Trophoblast cell (in vitro differentiated cells and primary cell): ENCODE results near the gene PSORS1C2.
A peak's percentile ranks its signal among the peaks of the same experiment; 100 is the strongest.

ENCODE experiments used
- DNase-seq, 2 donors: peaks; one replicate each; pipeline ENCODE4 v3.0.0-alpha.2; 2016
- H2AFZ ChIP-seq: 2 replicates; pipeline ENCODE4 v1.6.1; 2013; ENCODE audit warnings: low read length, moderate library complexity, mild to moderate bottlenecking; ENCODE audit not compliant: insufficient read depth, poor library complexity
- H2AK5ac ChIP-seq: 2 replicates; pipeline ENCODE4 v1.6.1; 2013; ENCODE audit warnings: mild to moderate bottlenecking, low read length
- H2BK120ac ChIP-seq: 2 replicates; pipeline ENCODE4 v1.6.1; 2013; ENCODE audit warnings: low read length, mild to moderate bottlenecking, moderate library complexity; ENCODE audit not compliant: insufficient read depth, poor library complexity
- H2BK12ac ChIP-seq: 2 replicates; pipeline ENCODE4 v1.6.1; 2013; ENCODE audit warnings: mild to moderate bottlenecking, low read length, moderate library complexity
- H2BK5ac ChIP-seq: 2 replicates; pipeline ENCODE4 v1.6.1; 2013; ENCODE audit warnings: low read length, low read depth, moderate library complexity, mild to moderate bottlenecking; ENCODE audit not compliant: poor library complexity
- H3K14ac ChIP-seq: 2 replicates; pipeline ENCODE4 v1.6.1; 2013; ENCODE audit warnings: mild to moderate bottlenecking, low read length
- H3K18ac ChIP-seq: 2 replicates; pipeline ENCODE4 v1.6.1; 2013; ENCODE audit warnings: mild to moderate bottlenecking, low read length
- H3K23ac ChIP-seq: 2 replicates; pipeline ENCODE4 v1.6.1; 2013; ENCODE audit warnings: low read length
- H3K27ac ChIP-seq: 2 replicates; pipeline ENCODE4 v1.5.1; 2013; ENCODE audit warnings: low read depth, mild to moderate bottlenecking, inconsistent platforms, low read length, moderate library complexity
- H3K27me3 ChIP-seq: 2 replicates; pipeline ENCODE4 v1.6.1; 2013; ENCODE audit warnings: inconsistent platforms, mild to moderate bottlenecking, low read length, moderate library complexity; ENCODE audit not compliant: insufficient read depth
- H3K36me3 ChIP-seq, 2 experiments: 1 replicate in 1 of 2; 2 replicates in 1 of 2; pipeline ENCODE4 v1.6.1; 2013; ENCODE audit warnings: low read length in 2 of 2, mild to moderate bottlenecking in 2 of 2, moderate library complexity in 1 of 2; ENCODE audit not compliant: insufficient read depth in 2 of 2, control insufficient read depth in 1 of 2
- H3K4ac ChIP-seq: 2 replicates; pipeline ENCODE4 v1.6.1; 2013; ENCODE audit warnings: low read depth, mild to moderate bottlenecking, low read length, moderate library complexity
- H3K4me1 ChIP-seq, 2 experiments: 1 replicate in 1 of 2; 2 replicates in 1 of 2; pipeline ENCODE4 v1.6.1; 2013; ENCODE audit warnings: low read length in 2 of 2, mild to moderate bottlenecking in 2 of 2, moderate library complexity in 1 of 2; ENCODE audit not compliant: insufficient read depth in 2 of 2, control insufficient read depth in 1 of 2
- H3K4me2 ChIP-seq: 2 replicates; pipeline ENCODE4 v1.6.1; 2013; ENCODE audit warnings: inconsistent platforms, mild to moderate bottlenecking, low read length, moderate library complexity
- H3K4me3 ChIP-seq: 2 replicates; pipeline ENCODE4 v1.5.1; 2013; ENCODE audit warnings: mild to moderate bottlenecking, low read depth, low read length, inconsistent platforms
- H3K79me1 ChIP-seq: one replicate; pipeline ENCODE4 v1.6.1; 2013; ENCODE audit warnings: low read length
- H3K79me2 ChIP-seq: 2 replicates; pipeline ENCODE4 v1.6.1; 2013; ENCODE audit warnings: low read length, mild to moderate bottlenecking; ENCODE audit not compliant: control insufficient read depth, insufficient read depth, poor library complexity
- H3K9ac ChIP-seq: 2 replicates; pipeline ENCODE4 v1.6.1; 2013; ENCODE audit warnings: mild to moderate bottlenecking, low read length
- H3K9me3 ChIP-seq: 2 replicates; pipeline ENCODE4 v1.6.1; 2013; ENCODE audit warnings: low read depth, mild to moderate bottlenecking, control low read depth, inconsistent platforms, low read length; ENCODE audit not compliant: insufficient read depth
- H4K12ac ChIP-seq: 2 replicates; pipeline ENCODE4 v1.6.1; 2013; ENCODE audit warnings: low read depth, mild to moderate bottlenecking, low read length, moderate library complexity
- H4K8ac ChIP-seq: 2 replicates; pipeline ENCODE4 v1.6.1; 2013; ENCODE audit warnings: low read depth, mild to moderate bottlenecking, low read length, moderate library complexity
- H4K91ac ChIP-seq: one replicate; pipeline ENCODE4 v1.6.1; 2013; ENCODE audit warnings: low read depth, mild to moderate bottlenecking, low read length, moderate library complexity
- WGBS: extraction: QIAGEN DNeasy Blood & Tissue Kit; methylation state at CpG from one replicate; pipeline ENCODE4 v1.1.7; 2013; ENCODE audit warnings: missing lambda C conversion rate; ENCODE audit not compliant: insufficient read length, insufficient coverage; ENCODE audit errors: extremely low coverage; 5-methylcytosine and 5-hydroxymethylcytosine counted together

The PSORS1C2 gene

GRCh38 chr6:31157513-31158139 is 18.8 kb upstream of the PSORS1C2 start, which contains the start of gene CCHCR1:
TSS of gene CCHCR1 (minus strand) at chr6:31157802. CDS start at chr6:31157600, 202 bp downstream.
- peaks cover 10 to 13% of the 10 kb centered on the region in 2 experiments for H3K4me1 ChIP-seq
- no peak within 1 kb of the TSS for H2BK120ac ChIP-seq
- H3K14ac ChIP-seq = peak within 1 kb of the TSS; percentile 43
- H3K27ac ChIP-seq = no peak within 1 kb of the TSS
- H3K4me3 ChIP-seq = peak within 1 kb of the TSS; percentile 85
- no peaks in the 10 kb centered on the region for H3K27me3 ChIP-seq
- H3K9ac ChIP-seq = peak within 1 kb of the TSS; percentile 95
- H2AK5ac ChIP-seq = no peak within 1 kb of the TSS
- peak within 1 kb of the TSS; percentile 17 for H2BK5ac ChIP-seq
- WGBS = no CpG with 5 or more reads among the region's 14 CpGs
- no peak within 1 kb of the TSS for H3K18ac ChIP-seq
- H3K9me3 ChIP-seq = no peaks in the 10 kb centered on the region
- no peak within 1 kb of the TSS for H3K23ac ChIP-seq
- H4K12ac ChIP-seq = peak within 1 kb of the TSS; percentile 45
- H2BK12ac ChIP-seq = no peak within 1 kb of the TSS
- H3K79me1 ChIP-seq = peaks cover 4% of the 10 kb centered on the region
- no peak within 1 kb of the TSS for H3K4ac ChIP-seq
- peak within 1 kb of the TSS; percentile 51 for H4K91ac ChIP-seq
- no peak for DNase-seq
- H3K36me3 ChIP-seq = peaks cover 12 to 17% of the 10 kb centered on the region in 2 experiments
- peak within 1 kb of the TSS; percentile 73 for H4K8ac ChIP-seq
- H2AFZ ChIP-seq = peak within 1 kb of the TSS; percentile 99
- H3K79me2 ChIP-seq = peaks cover 2% of the 10 kb centered on the region
- peak within 1 kb of the TSS; percentile 92 for H3K4me2 ChIP-seq

GRCh38 chr6:31156641-31157040 is 17.8 kb upstream of the PSORS1C2 start:
- whole genome bisulfite sequencing = no CpG with 5 or more reads among the region's 7 CpGs
- peaks cover 10 to 13% of the 10 kb centered on the region in 2 experiments for H3K4me1 ChIP-seq
- peaks cover 4% of the 10 kb centered on the region for H3K79me1 ChIP-seq
- no peak overlapping the region for H3K4me3 ChIP-seq
- H3K79me2 ChIP-seq = peaks cover 2% of the 10 kb centered on the region
- H3K18ac ChIP-seq = no peak overlapping the region
- H2BK120ac ChIP-seq = no peak overlapping the region
- no peaks in the 10 kb centered on the region for H3K27me3 ChIP-seq
- H3K4me2 ChIP-seq = no peak overlapping the region
- no peak overlapping the region for H2BK5ac ChIP-seq
- peaks cover 10 to 11% of the 10 kb centered on the region in 2 experiments for H3K36me3 ChIP-seq
- DNase-seq = no peak
- H3K9me3 ChIP-seq = no peaks in the 10 kb centered on the region
- H3K14ac ChIP-seq = no peak overlapping the region
- H4K8ac ChIP-seq = no peak overlapping the region
- H4K12ac ChIP-seq = no peak overlapping the region
- H2AFZ ChIP-seq = no peak overlapping the region
- no peak overlapping the region for H3K9ac ChIP-seq
- no peak overlapping the region for H3K27ac ChIP-seq
- no peak overlapping the region for H2AK5ac ChIP-seq
- no peak overlapping the region for H3K23ac ChIP-seq
- H4K91ac ChIP-seq = no peak overlapping the region
- H2BK12ac ChIP-seq = no peak overlapping the region
- H3K4ac ChIP-seq = no peak overlapping the region

- no peak overlapping the region for H3K4ac ChIP-seq
- no peak overlapping the region for H4K91ac ChIP-seq
- no CpG with 5 or more reads among the region's 15 CpGs for WGBS
- DNase-seq = no peak
- no peak overlapping the region for H3K9ac ChIP-seq
- peaks cover 4% of the 10 kb centered on the region for H3K79me1 ChIP-seq
- peaks cover 20 to 24% of the 10 kb centered on the region in 2 experiments for H3K36me3 ChIP-seq
- H3K14ac ChIP-seq = no peak overlapping the region
- no peak overlapping the region for H3K18ac ChIP-seq
- H3K4me3 ChIP-seq = no peak overlapping the region
- no peak overlapping the region for H3K27ac ChIP-seq
- peaks cover 7 to 10% of the 10 kb centered on the region in 2 experiments for H3K4me1 ChIP-seq
- H2BK120ac ChIP-seq = no peak overlapping the region
- no peak overlapping the region for H4K8ac ChIP-seq
- H2AK5ac ChIP-seq = no peak overlapping the region
- no peaks in the 10 kb centered on the region for H3K27me3 ChIP-seq
- no peak overlapping the region for H2AFZ ChIP-seq
- H4K12ac ChIP-seq = no peak overlapping the region
- no peaks in the 10 kb centered on the region for H3K9me3 ChIP-seq
- H3K4me2 ChIP-seq = no peak overlapping the region
- peaks cover 2% of the 10 kb centered on the region for H3K79me2 ChIP-seq
- no peak overlapping the region for H2BK5ac ChIP-seq
- no peak overlapping the region for H3K23ac ChIP-seq
- H2BK12ac ChIP-seq = no peak overlapping the region
These were observed 15.6 kb upstream of the PSORS1C2 start for GRCh38 chr6:31154436-31154835.

- H3K14ac ChIP-seq = no peak overlapping the region
- H3K79me2 ChIP-seq = peaks cover 1% of the 10 kb centered on the region
- no peak overlapping the region for H3K4ac ChIP-seq
- H3K23ac ChIP-seq = no peak overlapping the region
- H4K91ac ChIP-seq = no peak overlapping the region
- peaks cover 24 to 32% of the 10 kb centered on the region in 2 experiments for H3K36me3 ChIP-seq
- peaks cover 3 to 4% of the 10 kb centered on the region in 2 experiments for H3K4me1 ChIP-seq
- H4K8ac ChIP-seq = no peak overlapping the region
- no peak overlapping the region for H3K4me2 ChIP-seq
- no peak overlapping the region for H3K27ac ChIP-seq
- H2AK5ac ChIP-seq = no peak overlapping the region
- H3K18ac ChIP-seq = no peak overlapping the region
- H2BK120ac ChIP-seq = no peak overlapping the region
- H3K27me3 ChIP-seq = no peaks in the 10 kb centered on the region
- H3K9ac ChIP-seq = no peak overlapping the region
- H3K9me3 ChIP-seq = peaks cover 4% of the 10 kb centered on the region
- H3K79me1 ChIP-seq = peaks cover under 1% of the 10 kb centered on the region
- no peak for DNase-seq
- H3K4me3 ChIP-seq = no peak overlapping the region
- H2AFZ ChIP-seq = no peak overlapping the region
- no peak overlapping the region for H2BK5ac ChIP-seq
- no peak overlapping the region for H2BK12ac ChIP-seq
- WGBS = no CpG with 5 or more reads among the region's 7 CpGs
- no peak overlapping the region for H4K12ac ChIP-seq
These were observed 13.9 kb upstream of the PSORS1C2 start for GRCh38 chr6:31152781-31153180.
